HL-60 (cell line): ENCODE measurements around the gene RNF103.

Source experiments
- CTCF ChIP-seq: IDR thresholded peaks from one replicate; pipeline ENCODE4 v1.5.1; 2011; ENCODE audit warnings: low read length, control low read depth, inconsistent platforms; ENCODE audit not compliant: insufficient read depth
- GABPA ChIP-seq: IDR thresholded peaks from 2 replicates; pipeline ENCODE4 v1.6.1; 2012; ENCODE audit warnings: low read depth
- POLR2AphosphoS5 ChIP-seq: IDR thresholded peaks from 2 replicates; pipeline ENCODE4 v1.6.1; 2012; ENCODE audit warnings: low read depth

GRCh38 chr2:86621280-86621943 is 2.3 kb downstream of the RNF103 start:
- TF ChIP-seq CTCF: no peak
- no peak for TF ChIP-seq POLR2AphosphoS5
- TF ChIP-seq GABPA: no peak
